RWPE2 (cell line): Measurements from ENCODE around the gene ZNF282.
"Not testable (repeated sequence)": the region's sequence is repeated elsewhere in the genome, so short reads cannot be mapped to it uniquely, and the experiment has no call there.

Experiments used
- ATAC-seq: fragments of 200-7000 bp; cut with Tn5 transposase; 3 replicates; pipeline ENCODE4 v1.9.1; 2021; ENCODE audit warnings: low read depth
- DNase-seq: peaks from one replicate; pipeline ENCODE4 v3.0.0-alpha.2; 2020; ENCODE audit warnings: low spot score
- H3K27ac ChIP-seq: fragments of 450-650 bp; 2 replicates; pipeline ENCODE4 v1.5.1; 2017; ENCODE audit warnings: mild to moderate bottlenecking; ENCODE audit not compliant: poor library complexity, severe bottlenecking
- H3K27me3 ChIP-seq: fragments of 250-450 bp; sonication (Bioruptor Pico); 2 replicates; pipeline ENCODE4 v1.5.1; 2021; ENCODE audit warnings: mild to moderate bottlenecking, moderate library complexity; ENCODE audit not compliant: insufficient read depth, poor library complexity, severe bottlenecking
- H3K36me3 ChIP-seq: fragments of 250-450 bp; sonication (Bioruptor Pico); 2 replicates; pipeline ENCODE4 v1.5.1; 2020; ENCODE audit warnings: low read depth, mild to moderate bottlenecking, moderate library complexity
- H3K4me1 ChIP-seq: fragments of 250-450 bp; sonication (Bioruptor Pico); 2 replicates; pipeline ENCODE4 v1.5.1; 2021; ENCODE audit warnings: mild to moderate bottlenecking, moderate library complexity; ENCODE audit not compliant: insufficient read depth, poor library complexity, severe bottlenecking
- H3K4me3 ChIP-seq: fragments of 250-450 bp; sonication (Bioruptor Pico); 2 replicates; pipeline ENCODE4 v1.5.1; 2021; ENCODE audit warnings: mild to moderate bottlenecking, moderate library complexity; ENCODE audit not compliant: severe bottlenecking
- H3K9me3 ChIP-seq: fragments of 250-450 bp; sonication (Bioruptor Pico); 2 replicates; pipeline ENCODE4 v1.5.1; 2021; ENCODE audit warnings: mild to moderate bottlenecking, moderate library complexity; ENCODE audit not compliant: severe bottlenecking
- TF ChIP-seq, protein P1 (sequence below): fragments of 450-650 bp; IDR thresholded peaks from one replicate; pipeline ENCODE4 v1.5.1; 2017; ENCODE audit warnings: mild to moderate bottlenecking, moderate library complexity; ENCODE audit not compliant: poor library complexity, severe bottlenecking

Gene ZNF282

GRCh38 chr7:149226840-149227494, 31.6 kb downstream of the ZNF282 start:
- TF ChIP-seq, protein P1, sequence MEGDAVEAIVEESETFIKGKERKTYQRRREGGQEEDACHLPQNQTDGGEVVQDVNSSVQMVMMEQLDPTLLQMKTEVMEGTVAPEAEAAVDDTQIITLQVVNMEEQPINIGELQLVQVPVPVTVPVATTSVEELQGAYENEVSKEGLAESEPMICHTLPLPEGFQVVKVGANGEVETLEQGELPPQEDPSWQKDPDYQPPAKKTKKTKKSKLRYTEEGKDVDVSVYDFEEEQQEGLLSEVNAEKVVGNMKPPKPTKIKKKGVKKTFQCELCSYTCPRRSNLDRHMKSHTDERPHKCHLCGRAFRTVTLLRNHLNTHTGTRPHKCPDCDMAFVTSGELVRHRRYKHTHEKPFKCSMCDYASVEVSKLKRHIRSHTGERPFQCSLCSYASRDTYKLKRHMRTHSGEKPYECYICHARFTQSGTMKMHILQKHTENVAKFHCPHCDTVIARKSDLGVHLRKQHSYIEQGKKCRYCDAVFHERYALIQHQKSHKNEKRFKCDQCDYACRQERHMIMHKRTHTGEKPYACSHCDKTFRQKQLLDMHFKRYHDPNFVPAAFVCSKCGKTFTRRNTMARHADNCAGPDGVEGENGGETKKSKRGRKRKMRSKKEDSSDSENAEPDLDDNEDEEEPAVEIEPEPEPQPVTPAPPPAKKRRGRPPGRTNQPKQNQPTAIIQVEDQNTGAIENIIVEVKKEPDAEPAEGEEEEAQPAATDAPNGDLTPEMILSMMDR = no peak

DNA sequence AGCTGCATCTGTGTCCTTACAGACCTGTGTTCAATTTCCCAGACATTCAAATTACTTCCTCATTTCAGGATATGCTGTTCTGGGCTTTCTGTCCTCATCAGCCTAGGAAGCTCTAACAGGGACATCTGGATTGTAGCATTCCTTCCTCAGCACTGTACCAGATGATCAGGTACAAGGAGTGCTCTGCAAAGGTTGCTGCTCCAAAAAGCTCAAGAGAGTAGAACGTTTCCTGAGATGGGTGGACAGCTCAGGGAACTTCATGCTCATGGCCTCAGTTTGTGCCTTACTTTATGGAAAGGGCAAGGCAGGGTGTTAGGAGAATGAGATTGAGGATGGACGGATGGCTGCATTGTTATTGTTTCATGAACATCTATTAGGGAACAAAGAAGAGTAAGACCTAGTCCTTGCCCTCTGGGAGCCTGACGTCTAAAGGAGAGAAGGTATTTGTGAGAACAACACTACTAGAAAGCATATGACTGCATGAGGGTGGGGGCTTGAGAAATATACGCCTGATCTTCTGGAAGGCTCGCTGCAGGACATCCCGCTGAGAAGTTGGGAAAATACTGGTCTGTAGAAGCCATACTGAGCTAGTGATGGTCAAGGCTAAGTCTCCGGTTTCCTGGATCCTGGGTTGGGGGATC, 33.6 kb downstream of the ZNF282 start:
- TF ChIP-seq, protein P1 = no peak
- Histone ChIP-seq H3K4me1 (peaks cover 18% of the 10 kb centered on the region), H3K27me3 (no peaks in the 10 kb centered on the region), H3K27ac (no peak overlapping the region), H3K9me3 (no peaks in the 10 kb centered on the region), H3K36me3 (peaks cover 7% of the 10 kb centered on the region; the same call in 1 of the 2 replicates), H3K4me3 (no peak overlapping the region)
- no peak for DNase-seq
- no peak for ATAC-seq

More at GRCh38 chr7:149226840-149227494, 31.6 kb downstream of the ZNF282 start:
- H3K4me3 ChIP-seq = no peak overlapping the region
- no peak for DNase-seq
- H3K36me3 ChIP-seq = peaks cover 17% of the 10 kb centered on the region
- no peak overlapping the region for H3K27ac ChIP-seq
- H3K4me1 ChIP-seq = no peaks in the 10 kb centered on the region
- H3K27me3 ChIP-seq = no peaks in the 10 kb centered on the region
- H3K9me3 ChIP-seq = no peaks in the 10 kb centered on the region
- peak; percentile 13; the same call in 1 of the 3 replicates for ATAC-seq

DNA sequence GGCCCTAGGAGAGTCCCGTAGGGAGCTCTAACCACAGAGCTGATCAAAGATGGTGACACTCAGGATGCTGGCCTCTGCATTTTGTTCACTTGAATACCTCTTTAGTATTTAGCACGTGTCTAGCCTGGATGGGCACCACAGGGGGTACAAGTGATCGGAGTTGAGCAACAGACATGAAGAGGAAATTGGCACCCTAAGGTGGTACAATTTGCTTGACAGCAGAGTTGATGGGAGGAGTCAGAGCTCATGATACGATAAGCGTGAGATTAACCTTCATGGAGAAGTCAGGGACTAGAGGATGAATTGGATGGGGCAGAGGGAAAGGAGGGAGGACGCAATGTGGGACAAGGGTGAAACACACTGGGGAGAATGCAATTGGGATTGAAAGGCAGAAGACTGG, 34.2 kb downstream of the ZNF282 start:
- peaks cover 23% of the 10 kb centered on the region for H3K4me1 ChIP-seq
- H3K27me3 ChIP-seq = no peaks in the 10 kb centered on the region
- no peak overlapping the region for H3K27ac ChIP-seq
- H3K4me3 ChIP-seq = no peak overlapping the region
- no peaks in the 10 kb centered on the region for H3K9me3 ChIP-seq
- peaks cover 3% of the 10 kb centered on the region; the same call in 1 of the 2 replicates for H3K36me3 ChIP-seq
- TF ChIP-seq, protein P1 = no peak
- no peak for DNase-seq
- no peak for ATAC-seq

DNA sequence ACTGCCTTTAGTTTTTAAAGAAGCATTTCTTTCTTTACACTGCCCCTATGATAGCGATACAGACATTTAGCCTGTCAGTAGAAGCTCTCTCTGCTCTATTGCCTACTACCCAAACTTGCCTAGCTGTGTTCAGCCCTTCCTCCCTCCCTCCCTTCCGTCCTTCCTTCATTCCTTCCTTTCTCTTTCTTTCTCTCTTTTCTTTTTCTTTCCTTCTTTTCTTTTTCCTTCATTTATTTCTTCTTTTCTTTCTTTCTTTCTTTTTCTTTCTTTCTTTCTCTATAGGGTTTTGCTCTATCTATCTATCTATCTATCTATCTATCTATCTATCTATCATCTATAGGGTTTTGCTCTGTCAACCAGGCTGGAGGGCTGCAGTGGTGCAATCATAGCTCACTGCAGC, 37.0 kb downstream of the ZNF282 start:
- Histone ChIP-seq H3K4me3 (no peak overlapping the region), H3K4me1 (peaks cover 23% of the 10 kb centered on the region), H3K9me3 (no peaks in the 10 kb centered on the region), H3K27me3 (no peaks in the 10 kb centered on the region), H3K27ac (peak overlapping the region; percentile 98), H3K36me3 (no peaks in the 10 kb centered on the region)
- TF ChIP-seq, protein P1 = no peak
- no peak for ATAC-seq
- no peak for DNase-seq

- ATAC-seq = peak; percentile 83
- not testable (repeated sequence) for H3K27me3 ChIP-seq, H3K36me3 ChIP-seq, H3K9me3 ChIP-seq, H3K4me3 ChIP-seq
- H3K4me1 ChIP-seq = peaks cover 33% of the 10 kb centered on the region
- peak overlapping the region; percentile 98 for H3K27ac ChIP-seq
- DNase-seq = peak; percentile 85
Observed at GRCh38 chr7:149233655-149234204, 38.4 kb downstream of the ZNF282 start.
